Daoy (cell line): Measurements from ENCODE around the gene EVC. TPM values are rescaled to one million over a fixed set of nuclear protein-coding genes. Genes with fewer than 3 reads are reported as not detected.
A peak's percentile ranks its signal among the peaks of the same experiment; 100 is the strongest.
"Not testable (repeated sequence)": the region's sequence is repeated elsewhere in the genome, so short reads cannot be mapped to it uniquely, and the experiment has no call there.

ENCODE experiments used
- DNase-seq: peaks from one replicate; pipeline ENCODE4 v3.0.0-alpha.2; 2015; ENCODE audit warnings: low read depth
- total RNA-seq: library from RNA; depleted of rRNA; stranded (reverse); fragments of >200 nt; shearing (Covaris generic); gene quantifications from 2 replicates; pipeline ENCODE4 v1.2.3, GENCODE V29; 2014

The EVC gene
- total RNA-seq, 1 experiment from 2014 or later = 25.7 TPM

- no peak for DNase-seq
These were observed 75.0 kb downstream of the EVC start for GRCh38 chr4:5785806-5786680.

GRCh38 chr4:5787311-5787710 lies 76.3 kb downstream of the EVC start:
- no peak for DNase-seq

GRCh38 chr4:5788144-5788543 lies 77.1 kb downstream of the EVC start:
- no peak for DNase-seq

- no peak for DNase-seq
These were observed 78.1 kb downstream of the EVC start for GRCh38 chr4:5789141-5789540.

- DNase-seq = no peak
These were observed 79.5 kb downstream of the EVC start for GRCh38 chr4:5790546-5790857.

- no peak for DNase-seq
These were observed 80.7 kb downstream of the EVC start for GRCh38 chr4:5791654-5792053.

GRCh38 chr4:5793514-5793913 lies 82.5 kb downstream of the EVC start:
- DNase-seq = no peak

- no peak for DNase-seq
These were observed 84.6 kb downstream of the EVC start for GRCh38 chr4:5795580-5795979.

- DNase-seq = no peak
These were observed 86.0 kb downstream of the EVC start for GRCh38 chr4:5796976-5797375.

- no peak for DNase-seq
These were observed 86.9 kb downstream of the EVC start for GRCh38 chr4:5797866-5798265.

- DNase-seq = no peak
These were observed 87.5 kb downstream of the EVC start for GRCh38 chr4:5798462-5798861.

- no peak for DNase-seq
These were observed 87.9 kb downstream of the EVC start for GRCh38 chr4:5798946-5799345.

GRCh38 chr4:5799406-5799805 lies 88.4 kb downstream of the EVC start:
- DNase-seq = no peak

- no peak for DNase-seq
These were observed 89.5 kb downstream of the EVC start for GRCh38 chr4:5800496-5800895.

- no peak for DNase-seq
These were observed 90.7 kb downstream of the EVC start for GRCh38 chr4:5801696-5802095.

- DNase-seq = no peak
These were observed 91.6 kb downstream of the EVC start for GRCh38 chr4:5802565-5802964.

- DNase-seq = no peak
These were observed 93.7 kb downstream of the EVC start for GRCh38 chr4:5804656-5805055.

- no peak for DNase-seq
These were observed 94.3 kb downstream of the EVC start for GRCh38 chr4:5805270-5805669.

- no peak for DNase-seq
These were observed 97.2 kb downstream of the EVC start for GRCh38 chr4:5808081-5808741.

- peak; percentile 30 for DNase-seq
These were observed 98.3 kb downstream of the EVC start for GRCh38 chr4:5809216-5809776.

GRCh38 chr4:5810151-5810550 lies 99.2 kb downstream of the EVC start:
- DNase-seq = no peak

- no peak for DNase-seq
These were observed 99.9 kb downstream of the EVC start for GRCh38 chr4:5810770-5811430.

GRCh38 chr4:5812057-5812456 lies 101.1 kb downstream of the EVC start:
- DNase-seq = not testable (repeated sequence)
